BE2C (cell line): ENCODE measurements around the gene HUWE1.

Experiments
- DNase-seq: peaks from one replicate; pipeline ENCODE4 v3.0.0-alpha.2; 2020
- H3K27me3 ChIP-seq: fragments of 250-450 bp; sonication (Bioruptor Pico); 2 replicates; pipeline ENCODE4 v1.5.1; 2020; ENCODE audit warnings: mild to moderate bottlenecking
- H3K36me3 ChIP-seq: fragments of 250-450 bp; sonication (Bioruptor Pico); 2 replicates; pipeline ENCODE4 v1.5.1; 2020; ENCODE audit warnings: mild to moderate bottlenecking
- H3K4me1 ChIP-seq: fragments of 250-450 bp; sonication (Bioruptor Pico); 2 replicates; pipeline ENCODE4 v1.5.1; 2020
- H3K4me3 ChIP-seq: 2 replicates; pipeline ENCODE4 v1.5.1; 2011; ENCODE audit warnings: low read depth, low read length
- H3K9me3 ChIP-seq: fragments of 250-450 bp; sonication (Bioruptor Pico); 2 replicates; pipeline ENCODE4 v1.5.1; 2020
- CTCF ChIP-seq: IDR thresholded peaks from 2 replicates; pipeline ENCODE4 v1.5.1; 2012; ENCODE audit warnings: mild to moderate bottlenecking, low read depth, low read length

HUWE1 gene

GRCh38 chrX:53595266-53595810, 91.2 kb downstream of the HUWE1 start:
- Histone ChIP-seq H3K27me3 (no peaks in the 10 kb centered on the region), H3K9me3 (no peaks in the 10 kb centered on the region), H3K4me3 (no peak overlapping the region), H3K36me3 (peaks cover 73% of the 10 kb centered on the region), H3K4me1 (no peaks in the 10 kb centered on the region)
- no peak for TF ChIP-seq CTCF
- no peak for DNase-seq

- no peak for DNase-seq
- no peaks in the 10 kb centered on the region for H3K9me3 ChIP-seq
- H3K4me3 ChIP-seq = no peak overlapping the region
- H3K36me3 ChIP-seq = peaks cover 73% of the 10 kb centered on the region
- no peak for TF ChIP-seq CTCF
- no peaks in the 10 kb centered on the region for H3K4me1 ChIP-seq
- H3K27me3 ChIP-seq = no peaks in the 10 kb centered on the region
These were observed 92.2 kb downstream of the HUWE1 start for GRCh38 chrX:53594354-53594753.

GRCh38 chrX:53587795-53588420, 98.6 kb downstream of the HUWE1 start:
- Histone ChIP-seq H3K9me3 (no peaks in the 10 kb centered on the region), H3K27me3 (no peaks in the 10 kb centered on the region), H3K4me1 (no peaks in the 10 kb centered on the region), H3K36me3 (peaks cover 95% of the 10 kb centered on the region), H3K4me3 (no peak overlapping the region)
- no peak for DNase-seq
- TF ChIP-seq CTCF = no peak

- H3K4me1 ChIP-seq = no peaks in the 10 kb centered on the region
- H3K27me3 ChIP-seq = no peaks in the 10 kb centered on the region
- peaks cover 80% of the 10 kb centered on the region for H3K36me3 ChIP-seq
- H3K4me3 ChIP-seq = no peak overlapping the region
- DNase-seq = no peak
- no peaks in the 10 kb centered on the region for H3K9me3 ChIP-seq
- TF ChIP-seq CTCF = no peak
These were observed 101.6 kb downstream of the HUWE1 start for GRCh38 chrX:53584891-53585290.

- Histone ChIP-seq H3K9me3 (no peaks in the 10 kb centered on the region), H3K27me3 (no peaks in the 10 kb centered on the region), H3K4me1 (no peaks in the 10 kb centered on the region), H3K4me3 (no peak overlapping the region), H3K36me3 (peaks cover 70% of the 10 kb centered on the region)
- DNase-seq = no peak
- no peak for TF ChIP-seq CTCF
These were observed 102.9 kb downstream of the HUWE1 start for GRCh38 chrX:53583571-53583970.

GRCh38 chrX:53580742-53581504, 105.6 kb downstream of the HUWE1 start:
- H3K4me3 ChIP-seq = no peak overlapping the region
- DNase-seq = no peak
- no peaks in the 10 kb centered on the region for H3K4me1 ChIP-seq
- peaks cover 54% of the 10 kb centered on the region for H3K36me3 ChIP-seq
- no peaks in the 10 kb centered on the region for H3K27me3 ChIP-seq
- H3K9me3 ChIP-seq = no peaks in the 10 kb centered on the region
- no peak for TF ChIP-seq CTCF
